Tibial nerve (tissue), 4 donors: ENCODE data around the gene CDH4. TPM values are rescaled to one million over a fixed set of nuclear protein-coding genes. Genes with fewer than 3 reads are reported as not detected.

Experiments
- DNase-seq, 2 donors: peaks; one replicate each; pipeline ENCODE4 v3.0.0-alpha.2; 2019; ENCODE audit warnings: low spot score in 2 of 2
- H3K27ac ChIP-seq, 4 donors: fragments of 200-600 bp; sonication (generic) in 3 of 4; one replicate each; pipeline ENCODE4 v1.5.1; 2017 to 2019; ENCODE audit warnings: mild to moderate bottlenecking in 1 of 4
- H3K27me3 ChIP-seq, 2 donors: fragments of 200-600 bp; sonication (generic) in 1 of 2; one replicate each; pipeline versions ENCODE4 v1.5.1 to v1.6.0; 2017 to 2019
- H3K36me3 ChIP-seq, 3 donors: fragments of 200-600 bp; sonication (generic); one replicate each; pipeline ENCODE4 v1.5.1; 2018 to 2019
- H3K4me1 ChIP-seq, 4 donors: fragments of 200-600 bp; sonication (generic) in 3 of 4; one replicate each; pipeline ENCODE4 v1.5.1; 2017 to 2019
- H3K4me3 ChIP-seq, 4 donors: fragments of 200-600 bp; sonication (generic) in 3 of 4; one replicate each; pipeline ENCODE4 v1.5.1; 2017 to 2019; ENCODE audit warnings: mild to moderate bottlenecking in 1 of 4, moderate library complexity in 1 of 4
- H3K9me3 ChIP-seq, 4 donors: fragments of 200-600 bp; sonication (generic) in 3 of 4; one replicate each; pipeline ENCODE4 v1.5.1; 2017 to 2019
- CTCF ChIP-seq, 5 experiments: fragments of 200-600 bp in 3 of 5; fragments of 450-650 bp in 2 of 5; sonication (generic) in 3 of 5; IDR thresholded peaks; one replicate each; pipeline ENCODE4 v1.5.1; 2016 to 2019; ENCODE audit warnings: antibody characterized with exemption in 5 of 5, mild to moderate bottlenecking in 3 of 5, moderate library complexity in 2 of 5
- EP300 ChIP-seq, 2 donors: sonication (generic); formaldehyde crosslinking; IDR thresholded peaks; one replicate each; pipeline ENCODE4 v1.6.1; 2017; ENCODE audit warnings: antibody characterized with exemption in 2 of 2, mild to moderate bottlenecking in 1 of 2
- POLR2A ChIP-seq, 2 donors: fragments of 450-650 bp; IDR thresholded peaks; one replicate each; pipeline ENCODE4 v1.6.1; 2017; ENCODE audit warnings: antibody characterized with exemption in 2 of 2, mild to moderate bottlenecking in 2 of 2, moderate library complexity in 2 of 2
- WGBS, 2 donors: methylation state at CpG; one replicate each; pipeline ENCODE4 v1.1.5; 2018; 5-methylcytosine and 5-hydroxymethylcytosine counted together
- total RNA-seq, 4 donors: library from RNA; depleted of rRNA; stranded (reverse); fragments of >200 nt; gene quantifications; one replicate each; pipeline ENCODE4 v1.1.0, GENCODE V29; 2016

The CDH4 gene
- total RNA-seq, 4 donors from 2014 or later: 0.78 to 2.3 (median 1.0) TPM

GRCh38 chr20:61909821-61910220, 657.8 kb downstream of the CDH4 start:
- peaks cover 0 to 5% (median 0%) of the 10 kb centered on the region in 3 donors for H3K36me3 ChIP-seq

GRCh38 chr20:61911824-61912223, 659.8 kb downstream of the CDH4 start:
- H3K4me1 ChIP-seq: no peaks in the 10 kb centered on the region
- 74 to 82% methylated on average over 7 of the region's 7 CpGs for WGBS, 2 donors
- H3K36me3 ChIP-seq: peaks cover 0 to 5% (median 0%) of the 10 kb centered on the region in 3 donors
- DNase-seq: no peak
- H3K4me3 ChIP-seq: no peak overlapping the region
- no peak overlapping the region for H3K27ac ChIP-seq
- peaks cover 0 to 23% (median 0%) of the 10 kb centered on the region in 4 donors for H3K9me3 ChIP-seq
- no peak for TF ChIP-seq CTCF (IDR thresholded peaks at IDR 0.05)
- no peak for TF ChIP-seq EP300 (IDR thresholded peaks at IDR 0.05)
- no peak for TF ChIP-seq POLR2A (IDR thresholded peaks at IDR 0.05)
- H3K27me3 ChIP-seq: no peaks in the 10 kb centered on the region

More at GRCh38 chr20:61909821-61910220, 657.8 kb downstream of the CDH4 start:
- DNase-seq: no peak
- Histone ChIP-seq H3K27ac (no peak overlapping the region), H3K9me3 (peaks cover 0 to 15% (median 0%) of the 10 kb centered on the region in 4 donors), H3K27me3 (no peaks in the 10 kb centered on the region), H3K4me1 (no peaks in the 10 kb centered on the region), H3K4me3 (no peak overlapping the region)
- no peak for TF ChIP-seq CTCF (IDR thresholded peaks at IDR 0.05)
- no peak for TF ChIP-seq EP300 (IDR thresholded peaks at IDR 0.05)
- TF ChIP-seq POLR2A (IDR thresholded peaks at IDR 0.05): no peak
- 84 to 88% methylated on average over 14 of the region's 14 CpGs for WGBS, 2 donors

GRCh38 chr20:61912665-61913422, 660.8 kb downstream of the CDH4 start:
- H3K9me3 ChIP-seq: peaks cover 0 to 23% (median 0%) of the 10 kb centered on the region in 4 donors
- H3K4me1 ChIP-seq: no peaks in the 10 kb centered on the region
- 81 to 84% methylated on average over 14 of the region's 21 CpGs for WGBS, 2 donors
- H3K36me3 ChIP-seq: peaks cover 0 to 5% (median 0%) of the 10 kb centered on the region in 3 donors
- no peaks in the 10 kb centered on the region for H3K27me3 ChIP-seq
- no peak for TF ChIP-seq CTCF (IDR thresholded peaks at IDR 0.05)
- no peak for TF ChIP-seq POLR2A (IDR thresholded peaks at IDR 0.05)
- no peak for TF ChIP-seq EP300 (IDR thresholded peaks at IDR 0.05)
- no peak for DNase-seq
- H3K4me3 ChIP-seq: no peak overlapping the region
- no peak overlapping the region for H3K27ac ChIP-seq

DNA sequence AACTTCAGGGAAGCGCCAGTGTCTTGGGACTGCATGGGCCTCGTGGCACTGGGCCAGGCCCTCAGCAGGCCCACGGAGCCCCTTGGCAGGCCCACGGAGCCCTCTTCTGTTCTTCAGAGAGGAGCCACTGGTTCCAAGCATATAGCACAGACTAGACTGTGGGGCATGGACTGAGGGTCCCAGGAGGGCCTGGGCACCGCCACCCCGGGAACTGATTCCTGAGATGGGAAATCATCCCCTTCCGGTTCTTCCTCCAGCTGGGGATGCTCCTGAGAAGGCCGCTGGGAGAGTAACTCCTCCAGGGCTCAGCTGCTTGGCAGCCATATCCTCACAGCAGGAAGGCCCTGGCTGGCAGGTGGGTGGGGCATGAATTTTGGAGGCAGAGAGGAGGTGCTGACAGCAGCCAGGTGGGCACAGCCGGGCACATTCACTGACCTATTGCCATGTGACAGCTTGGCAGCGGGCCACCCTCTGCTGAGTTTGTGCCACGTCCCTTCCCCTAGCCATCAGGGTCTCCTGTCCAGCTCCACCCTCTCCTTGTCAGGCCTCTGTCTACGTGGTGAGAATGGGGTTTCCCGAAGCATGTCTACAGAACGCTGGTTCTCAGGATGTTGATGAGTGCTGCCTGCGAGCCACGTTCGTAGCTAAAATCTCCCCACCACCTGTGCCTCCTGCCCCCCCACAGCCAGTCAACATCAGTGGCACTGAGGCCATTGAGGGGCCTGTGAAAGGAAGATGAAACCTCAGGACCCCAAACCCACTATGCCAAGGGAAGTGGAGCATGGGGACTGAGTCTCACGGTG, 661.6 kb downstream of the CDH4 start:
- H3K27ac ChIP-seq: no peak overlapping the region
- H3K9me3 ChIP-seq: peaks cover 0 to 23% (median 0%) of the 10 kb centered on the region in 4 donors
- H3K27me3 ChIP-seq: no peaks in the 10 kb centered on the region
- H3K4me3 ChIP-seq: no peak overlapping the region
- WGBS, 2 donors: 80 to 84% methylated on average over 15 to 17 of the region's 18 CpGs
- DNase-seq: no peak
- H3K4me1 ChIP-seq: no peaks in the 10 kb centered on the region
- H3K36me3 ChIP-seq: peaks cover 0 to 5% (median 0%) of the 10 kb centered on the region in 3 donors
- TF ChIP-seq EP300 (IDR thresholded peaks at IDR 0.05) (no peak), CTCF (IDR thresholded peaks at IDR 0.05) (no peak), POLR2A (IDR thresholded peaks at IDR 0.05) (no peak)

- Histone ChIP-seq H3K27ac (no peak overlapping the region), H3K27me3 (no peaks in the 10 kb centered on the region), H3K36me3 (peaks cover 0 to 5% (median 0%) of the 10 kb centered on the region in 3 donors), H3K9me3 (peaks cover 0 to 20% (median 0%) of the 10 kb centered on the region in 4 donors), H3K4me1 (no peaks in the 10 kb centered on the region), H3K4me3 (no peak overlapping the region)
- 93 to 98% methylated on average over 4 to 5 of the region's 7 CpGs for WGBS, 2 donors
- no peak for TF ChIP-seq CTCF (IDR thresholded peaks at IDR 0.05)
- TF ChIP-seq EP300 (IDR thresholded peaks at IDR 0.05): no peak
- TF ChIP-seq POLR2A (IDR thresholded peaks at IDR 0.05): no peak
- no peak for DNase-seq
These were observed 663.0 kb downstream of the CDH4 start for GRCh38 chr20:61915101-61915500.
